HK-2 (cell line): Measurements from ENCODE around the gene TBCD.

Source experiments
- DNase-seq: peaks from one replicate; pipeline ENCODE4 v3.0.0-alpha.2; 2018; ENCODE audit not compliant: unreplicated experiment

Gene TBCD

GRCh38 chr17:82887255-82888164 lies 135.6 kb downstream of the TBCD start:
- DNase-seq = no peak

- DNase-seq = no peak
Measured at GRCh38 chr17:82888583-82889495, 137.0 kb downstream of the TBCD start.

- DNase-seq = no peak
Measured at GRCh38 chr17:82889496-82890338, 137.9 kb downstream of the TBCD start.

GRCh38 chr17:82890339-82890730 lies 138.5 kb downstream of the TBCD start:
- no peak for DNase-seq

- DNase-seq = no peak
Measured at GRCh38 chr17:82890926-82891678, 139.2 kb downstream of the TBCD start.

GRCh38 chr17:82891911-82892310 lies 140.0 kb downstream of the TBCD start:
- DNase-seq = no peak

- no peak for DNase-seq
Measured at GRCh38 chr17:82892899-82893565, 141.2 kb downstream of the TBCD start.

GRCh38 chr17:82893779-82894178 lies 141.9 kb downstream of the TBCD start:
- no peak for DNase-seq

GRCh38 chr17:82894389-82894788 lies 142.5 kb downstream of the TBCD start:
- DNase-seq = no peak

- no peak for DNase-seq
Measured at GRCh38 chr17:82895087-82895486, 143.2 kb downstream of the TBCD start.

GRCh38 chr17:82896071-82897000 lies 144.5 kb downstream of the TBCD start:
- DNase-seq = no peak

GRCh38 chr17:82897514-82898249 lies 145.8 kb downstream of the TBCD start:
- DNase-seq = no peak

- no peak for DNase-seq
Measured at GRCh38 chr17:82898976-82899514, 147.2 kb downstream of the TBCD start.

GRCh38 chr17:82899941-82900340 lies 148.1 kb downstream of the TBCD start:
- no peak for DNase-seq

- no peak for DNase-seq
Measured at GRCh38 chr17:82900741-82901140, 148.9 kb downstream of the TBCD start.

GRCh38 chr17:82901356-82901755 lies 149.5 kb downstream of the TBCD start:
- no peak for DNase-seq

GRCh38 chr17:82901856-82902255 lies 150.0 kb downstream of the TBCD start:
- no peak for DNase-seq
